Embryonic facial prominence (tissue), 1 donor: ENCODE results near the gene ZBTB34.

Experiments used
- DNase-seq: peaks from one replicate; pipeline ENCODE4 v3.0.0-alpha.2; 2016; ENCODE audit errors: extremely low spot score

Gene ZBTB34

GRCh38 chr9:126876531-126876930 lies 16.1 kb downstream of the ZBTB34 start:
- DNase-seq: no peak

GRCh38 chr9:126877418-126877817 lies 17.0 kb downstream of the ZBTB34 start:
- DNase-seq: no peak

GRCh38 chr9:126879288-126879687 lies 18.8 kb downstream of the ZBTB34 start:
- no peak for DNase-seq

GRCh38 chr9:126880226-126880946 lies 19.9 kb downstream of the ZBTB34 start:
- no peak for DNase-seq

GRCh38 chr9:126880947-126881332 lies 20.5 kb downstream of the ZBTB34 start:
- DNase-seq: no peak

GRCh38 chr9:126882746-126883145 lies 22.3 kb downstream of the ZBTB34 start:
- no peak for DNase-seq

- no peak for DNase-seq
These were observed 23.2 kb downstream of the ZBTB34 start for GRCh38 chr9:126883636-126884035.

GRCh38 chr9:126885131-126885641 lies 24.7 kb downstream of the ZBTB34 start:
- DNase-seq: no peak

GRCh38 chr9:126886034-126886822 lies 25.8 kb downstream of the ZBTB34 start:
- DNase-seq: no peak

- no peak for DNase-seq
These were observed 26.5 kb downstream of the ZBTB34 start for GRCh38 chr9:126886897-126887296.

- DNase-seq: no peak
These were observed 31.2 kb downstream of the ZBTB34 start for GRCh38 chr9:126891676-126892075.

GRCh38 chr9:126893079-126893478 lies 32.6 kb downstream of the ZBTB34 start:
- DNase-seq: no peak

GRCh38 chr9:126894052-126894603 lies 33.7 kb downstream of the ZBTB34 start:
- DNase-seq: no peak

GRCh38 chr9:126902210-126902609 lies 41.8 kb downstream of the ZBTB34 start:
- DNase-seq: no peak

- DNase-seq: no peak
These were observed 44.1 kb downstream of the ZBTB34 start for GRCh38 chr9:126904586-126904985.

- no peak for DNase-seq
These were observed 45.7 kb downstream of the ZBTB34 start for GRCh38 chr9:126906091-126906490.

- DNase-seq: no peak
These were observed 46.6 kb downstream of the ZBTB34 start for GRCh38 chr9:126907058-126907457.

GRCh38 chr9:126914458-126915280 lies 54.2 kb downstream of the ZBTB34 start, which contains the start of gene RALGPS1:
RALGPS1 (plus strand) TSS chr9:126914782; CDS start chr9:126962290, 47,508 bp downstream.
- DNase-seq: peak; percentile 89

- DNase-seq: no peak
These were observed 54.9 kb downstream of the ZBTB34 start for GRCh38 chr9:126915281-126915816.

GRCh38 chr9:126915846-126916543 lies 55.6 kb downstream of the ZBTB34 start:
- no peak for DNase-seq

GRCh38 chr9:126916909-126917308 lies 56.5 kb downstream of the ZBTB34 start:
- no peak for DNase-seq
